Suppressor macrophage (primary cell): ENCODE measurements around the gene TRAF7.
A peak's percentile ranks its signal among the peaks of the same experiment; 100 is the strongest.

Experiments used
- DNase-seq, 4 experiments: peaks; one replicate each; pipeline ENCODE4 v3.0.0-alpha.2; 2020 to 2022

Gene TRAF7

GRCh38 chr16:2223942-2224486 lies 68.4 kb downstream of the TRAF7 start:
- DNase-seq: peak; percentile 53 to 71 (median 64)

GRCh38 chr16:2226245-2226793 lies 70.7 kb downstream of the TRAF7 start:
- no peak for DNase-seq

GRCh38 chr16:2226918-2227317 lies 71.3 kb downstream of the TRAF7 start:
- no peak for DNase-seq
